DMS153 treated with DMSO at 0.1 percent for 48 hours (cell line): ENCODE results near the gene PARK7.

Experiments
- DNase-seq: peaks from one replicate; lab custom pipeline; 2025; ENCODE audit not compliant: unreplicated experiment; lab: John Stamatoyannopoulos, UW

The PARK7 gene

DNA sequence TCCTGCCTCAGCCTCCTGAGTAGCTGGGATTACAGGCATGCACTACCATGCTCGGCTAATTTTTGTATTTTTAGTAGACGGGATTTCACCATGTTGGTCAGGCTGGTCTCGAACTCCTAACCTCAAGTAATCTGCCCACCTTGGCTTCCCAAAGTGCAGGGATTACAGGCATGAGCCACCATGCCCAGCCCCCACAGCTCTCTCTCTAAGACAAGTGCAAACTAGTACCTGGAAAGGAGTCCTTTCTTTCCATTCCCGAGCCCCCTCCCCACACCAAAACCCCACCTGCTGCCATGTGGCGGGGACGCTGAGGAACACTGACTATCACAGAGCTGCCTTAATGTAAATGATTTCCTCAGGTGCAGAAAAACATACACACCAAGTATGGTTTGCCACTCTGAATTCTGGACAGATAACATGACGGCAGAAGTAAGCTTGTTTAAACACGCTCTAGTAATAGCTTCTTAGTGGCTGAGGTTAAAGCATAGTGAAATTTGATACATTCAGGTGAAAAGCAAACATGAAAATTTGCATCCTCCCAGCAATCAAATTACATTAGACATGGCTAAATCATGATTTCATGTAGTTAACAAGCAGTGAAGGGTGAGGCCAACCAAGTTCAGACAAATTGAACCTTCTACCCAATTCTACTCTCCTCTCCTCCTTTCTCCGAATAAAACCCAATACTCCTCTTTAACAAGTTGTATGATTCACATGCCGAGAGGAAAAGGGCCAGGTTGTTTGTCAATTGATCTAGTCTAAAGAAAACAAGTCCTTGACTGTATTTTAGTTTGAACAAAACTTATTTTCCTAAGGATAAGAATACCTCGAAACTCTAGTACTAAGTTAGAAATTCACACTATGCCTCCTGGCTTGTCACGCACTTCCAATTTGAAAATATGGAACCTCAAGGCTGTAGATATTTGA lies 44.8 kb downstream of the PARK7 start:
- DNase-seq, result peak; percentile 93

DNA sequence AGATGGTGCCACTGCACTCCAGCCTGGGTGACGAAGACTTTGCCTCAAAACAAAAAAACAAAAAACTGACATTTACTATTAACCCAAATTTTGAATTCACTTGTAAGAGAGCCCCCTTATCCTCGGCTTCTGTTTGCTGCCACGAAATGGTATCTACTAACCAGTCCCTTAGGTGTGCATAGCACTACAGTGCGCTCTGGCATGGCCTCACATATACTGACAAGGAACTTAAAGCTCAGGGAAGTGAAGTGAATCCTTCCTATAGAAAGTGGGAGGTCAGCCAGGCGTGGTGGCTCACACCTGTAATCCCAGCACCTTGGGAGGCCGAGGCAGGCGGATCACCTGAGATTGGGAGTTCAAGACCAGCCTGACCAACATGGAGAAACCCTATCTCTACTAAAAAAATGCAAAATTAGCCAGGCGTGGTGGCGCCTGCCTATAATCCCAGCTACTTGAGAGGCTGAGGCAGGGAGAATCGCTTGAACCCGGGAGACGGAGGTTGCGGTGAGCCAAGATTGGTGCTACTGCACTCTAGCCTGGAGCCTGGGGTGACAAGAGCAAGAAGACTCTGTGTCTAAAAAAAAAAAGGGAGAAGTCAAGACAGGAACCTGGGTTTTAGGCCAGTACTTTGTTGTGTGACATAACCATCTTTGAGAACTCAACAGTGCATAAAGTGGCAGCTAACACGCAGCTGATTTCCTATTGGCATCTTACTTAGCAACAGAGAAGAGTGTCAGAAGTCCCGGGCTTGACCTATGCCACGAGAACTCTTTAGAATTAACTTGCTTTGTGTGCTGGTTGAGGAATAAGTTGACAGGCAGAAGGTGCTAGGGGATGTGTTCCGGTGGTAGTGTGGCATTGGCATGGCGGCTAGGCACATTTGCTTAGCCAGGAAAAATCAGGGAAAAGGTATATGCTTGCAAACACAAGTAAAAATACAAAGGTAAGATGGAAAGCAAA lies 47.8 kb downstream of the PARK7 start:
- no peak for DNase-seq

DNA sequence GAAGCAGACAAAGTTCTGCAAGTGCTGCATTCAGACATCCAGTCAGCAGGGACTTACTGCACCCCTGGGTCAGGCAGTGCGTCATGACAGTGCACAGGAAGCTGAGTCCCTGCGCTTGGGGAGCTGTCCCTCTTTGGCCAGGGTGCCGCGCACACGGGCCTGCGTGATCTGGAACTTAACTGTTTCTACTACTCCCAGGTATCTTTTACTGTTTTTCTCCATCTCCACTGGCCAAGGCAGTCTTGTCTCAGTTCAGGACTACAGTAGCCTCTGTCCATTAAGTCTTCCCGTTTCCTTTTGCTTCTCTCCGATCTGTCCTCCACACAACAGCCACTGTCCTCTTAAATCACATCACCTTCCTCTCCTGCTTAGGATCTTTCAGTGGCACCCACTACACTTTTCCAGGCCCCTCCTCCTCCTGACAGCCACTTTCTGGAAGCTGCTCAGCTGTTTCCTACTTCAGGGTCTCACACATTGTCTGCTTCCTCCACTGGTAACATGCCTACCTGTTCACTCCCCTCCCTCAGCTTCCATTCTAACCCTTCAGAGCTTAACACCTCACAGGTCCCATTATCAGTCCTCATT lies 48.7 kb downstream of the PARK7 start:
- DNase-seq, result no peak

DNA sequence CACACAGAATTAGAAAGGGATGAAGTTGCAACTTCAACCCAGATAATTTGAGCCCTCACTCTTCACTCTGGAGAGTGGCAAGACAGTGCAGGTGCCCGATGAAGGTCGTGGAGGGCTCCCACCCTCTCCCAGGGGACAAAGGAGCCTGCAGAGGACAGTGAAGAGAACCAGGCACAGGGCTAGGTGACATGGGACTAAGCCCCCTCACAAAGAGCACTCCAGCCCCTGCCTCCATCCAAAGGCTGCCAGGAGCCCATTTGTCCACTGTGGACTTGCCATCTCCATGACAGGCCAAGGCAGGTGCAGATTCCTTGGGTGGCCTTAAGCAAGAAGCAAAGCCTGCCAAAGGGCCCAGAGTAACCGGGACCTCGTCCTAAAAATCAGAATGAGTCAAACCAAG lies 49.5 kb downstream of the PARK7 start:
- DNase-seq, result no peak

DNA sequence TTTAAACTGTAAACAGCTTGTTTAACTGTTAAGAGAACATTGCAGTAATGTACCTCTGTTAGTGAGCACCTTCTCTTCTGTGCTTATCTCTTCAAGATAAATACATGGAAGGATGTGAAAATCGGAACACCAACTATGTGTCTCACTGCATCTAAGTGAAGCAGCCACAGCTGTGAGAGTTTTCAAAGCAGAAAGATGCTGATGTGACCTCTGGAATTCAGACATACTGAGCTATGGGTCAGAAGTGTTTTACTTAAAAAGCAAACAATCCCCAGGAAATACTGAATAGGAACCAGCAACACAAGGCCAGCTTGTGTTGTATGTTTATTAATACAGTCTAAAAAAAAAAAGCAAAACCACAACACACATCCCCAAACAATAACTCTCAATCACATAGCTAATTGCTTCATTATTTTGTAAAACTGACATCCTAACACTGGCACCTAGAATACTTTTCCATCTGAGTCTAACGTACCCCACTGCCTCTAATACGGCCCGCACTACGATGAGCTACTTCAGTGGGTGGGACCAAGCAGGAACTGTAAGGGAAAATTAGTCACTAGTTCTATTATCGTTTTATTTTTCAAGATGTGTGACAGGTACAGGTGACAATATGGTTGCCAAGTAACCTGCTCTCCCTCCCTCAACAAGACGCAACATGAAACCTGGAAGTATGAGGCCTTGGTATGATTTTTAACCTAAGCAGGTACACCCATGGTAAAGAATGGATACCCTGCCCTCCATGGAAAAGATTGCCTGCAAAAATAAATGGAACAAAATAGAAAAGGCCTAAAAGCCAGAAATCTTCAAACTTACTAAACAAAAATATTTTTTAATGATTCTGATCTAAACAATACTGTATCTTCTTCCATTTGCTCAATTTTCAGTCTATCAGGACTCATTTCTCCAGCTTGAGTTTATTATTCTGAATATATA lies 50.7 kb downstream of the PARK7 start:
- DNase-seq, result no peak

DNA sequence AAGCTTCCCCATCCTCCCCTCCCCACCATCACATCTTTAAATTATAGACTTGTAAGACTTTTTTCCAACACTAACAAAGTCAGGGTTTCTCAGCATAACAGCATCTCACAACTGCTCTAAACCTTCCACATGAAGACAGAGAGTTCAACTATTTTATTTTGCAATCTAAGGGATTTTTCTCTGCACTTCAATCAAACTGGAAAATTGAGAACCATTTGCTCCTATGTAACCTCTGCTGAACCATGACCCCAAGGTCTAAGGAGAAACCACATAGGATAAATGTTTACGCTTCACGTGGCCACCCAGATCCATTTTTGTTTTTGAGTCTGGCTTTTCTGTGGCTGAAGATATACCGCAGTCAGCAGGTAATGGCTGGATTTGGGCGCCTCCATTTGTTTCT lies 51.4 kb downstream of the PARK7 start:
- DNase-seq, result no peak

DNA sequence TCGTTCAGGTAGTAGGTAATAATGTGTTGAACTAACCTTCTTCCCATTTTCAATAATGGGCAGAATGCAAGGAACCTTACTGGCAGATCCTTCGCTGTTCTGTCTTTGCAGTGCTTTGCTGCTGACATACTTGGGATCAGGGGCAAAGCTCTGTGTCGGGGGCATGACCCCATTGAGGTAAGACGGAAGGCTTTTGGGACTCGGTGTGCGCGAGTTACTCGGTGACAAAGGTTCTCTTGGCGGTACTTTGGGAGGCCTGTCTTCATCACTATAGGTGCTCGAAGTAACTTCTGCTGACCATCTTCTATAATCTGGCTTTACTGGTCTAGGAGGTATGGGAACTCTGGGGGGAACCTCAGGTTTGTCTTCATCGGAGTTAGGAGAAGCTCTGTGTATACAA lies 51.9 kb downstream of the PARK7 start:
- DNase-seq, result no peak

DNA sequence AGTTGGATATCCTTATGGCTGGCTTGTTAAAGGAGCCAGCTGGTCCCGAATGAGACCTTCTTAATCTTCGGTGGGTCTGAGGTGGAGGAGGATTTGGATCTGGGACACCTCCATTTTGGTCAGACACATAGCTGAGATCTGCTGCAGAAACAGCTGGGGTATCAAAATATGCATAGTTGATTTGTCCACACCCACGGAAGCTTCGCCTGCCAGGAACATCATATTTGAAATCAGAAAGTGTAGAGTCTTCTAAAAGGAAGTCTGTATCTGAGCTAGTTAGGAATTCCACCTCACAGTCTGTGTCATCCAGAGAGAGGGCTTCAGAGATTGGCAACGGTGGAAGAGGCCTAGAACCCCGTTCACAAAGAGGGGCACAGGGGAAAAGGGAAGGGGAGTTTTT lies 52.3 kb downstream of the PARK7 start:
- DNase-seq, result no peak

DNA sequence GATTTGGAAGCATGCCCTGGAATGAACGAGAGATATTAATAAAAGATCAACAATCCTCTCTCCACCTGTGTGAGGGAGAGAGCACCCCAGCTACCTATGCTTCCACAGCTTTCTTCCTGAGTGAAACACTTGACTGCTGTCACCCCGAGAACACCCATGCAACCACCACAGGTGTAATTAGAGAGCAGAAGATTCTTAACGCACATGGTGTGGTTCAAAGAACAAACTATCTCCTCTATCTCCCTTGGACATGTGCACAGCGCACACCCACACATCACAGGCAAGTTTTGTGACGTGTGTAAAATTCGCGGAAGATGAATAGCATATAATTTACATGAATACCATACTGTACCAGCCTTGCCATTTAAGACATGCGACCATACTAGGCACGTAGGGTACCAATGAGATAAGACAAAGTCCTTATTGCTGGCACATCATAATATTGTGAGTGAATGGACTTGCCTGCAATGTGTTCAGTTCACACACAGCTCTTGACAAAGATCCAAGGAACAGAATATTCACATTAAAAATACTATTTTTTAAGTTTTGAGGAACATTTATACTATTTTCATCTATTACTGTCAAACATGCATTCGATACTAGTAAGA lies 53.0 kb downstream of the PARK7 start:
- DNase-seq, result no peak

DNA sequence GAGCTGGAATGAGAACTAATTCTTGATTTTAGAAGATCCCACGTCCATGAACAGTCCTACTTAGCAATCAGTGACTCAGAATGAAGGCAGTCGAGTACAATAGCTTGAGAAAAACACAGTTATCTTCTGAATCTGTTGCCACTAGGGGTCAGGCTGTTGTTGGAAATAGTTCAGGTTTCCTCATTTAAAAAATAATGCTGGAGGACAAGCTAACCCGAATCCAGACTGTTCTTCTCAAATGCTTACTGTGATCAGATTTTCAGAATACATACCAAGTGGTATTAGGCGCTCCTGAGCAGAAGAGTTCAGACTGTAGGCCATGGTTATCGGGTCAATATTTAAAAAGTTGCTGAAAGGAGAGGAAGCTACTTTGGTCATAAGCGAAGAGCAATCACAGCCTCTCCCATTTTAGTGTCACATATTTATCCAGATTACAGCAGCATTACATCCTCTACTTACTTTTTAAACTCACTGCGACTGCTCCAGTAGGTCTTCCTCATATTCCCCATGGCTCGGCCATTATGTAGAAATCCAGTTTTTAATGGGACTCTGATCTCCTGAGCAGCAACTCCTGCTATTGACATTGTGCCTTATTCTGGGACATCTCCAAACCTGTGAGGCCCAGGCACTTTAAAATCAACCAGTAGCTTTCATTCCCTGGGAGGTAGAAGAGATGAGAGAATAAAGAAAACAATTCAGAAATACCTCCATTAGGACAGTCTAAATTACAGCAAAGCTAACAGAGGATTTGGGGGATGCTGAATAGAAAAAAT lies 53.7 kb downstream of the PARK7 start:
- peak; percentile 79 for DNase-seq

DNA sequence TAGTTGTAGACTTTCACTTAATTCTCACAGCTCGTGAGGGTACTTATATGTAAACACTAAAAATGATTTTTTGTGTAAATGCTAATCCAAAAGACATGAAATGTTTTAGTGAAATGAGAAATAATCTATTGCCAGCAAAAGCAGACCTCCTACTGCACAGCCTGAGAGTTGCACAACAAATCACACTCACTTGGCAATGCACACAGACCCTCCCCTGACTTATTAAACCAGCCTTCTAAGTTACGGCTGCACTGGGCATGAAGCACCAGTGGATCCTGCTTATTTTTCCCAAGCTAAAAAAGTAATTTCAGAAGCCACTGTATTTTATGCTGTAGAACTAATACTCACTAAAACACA lies 54.3 kb downstream of the PARK7 start:
- no peak for DNase-seq

DNA sequence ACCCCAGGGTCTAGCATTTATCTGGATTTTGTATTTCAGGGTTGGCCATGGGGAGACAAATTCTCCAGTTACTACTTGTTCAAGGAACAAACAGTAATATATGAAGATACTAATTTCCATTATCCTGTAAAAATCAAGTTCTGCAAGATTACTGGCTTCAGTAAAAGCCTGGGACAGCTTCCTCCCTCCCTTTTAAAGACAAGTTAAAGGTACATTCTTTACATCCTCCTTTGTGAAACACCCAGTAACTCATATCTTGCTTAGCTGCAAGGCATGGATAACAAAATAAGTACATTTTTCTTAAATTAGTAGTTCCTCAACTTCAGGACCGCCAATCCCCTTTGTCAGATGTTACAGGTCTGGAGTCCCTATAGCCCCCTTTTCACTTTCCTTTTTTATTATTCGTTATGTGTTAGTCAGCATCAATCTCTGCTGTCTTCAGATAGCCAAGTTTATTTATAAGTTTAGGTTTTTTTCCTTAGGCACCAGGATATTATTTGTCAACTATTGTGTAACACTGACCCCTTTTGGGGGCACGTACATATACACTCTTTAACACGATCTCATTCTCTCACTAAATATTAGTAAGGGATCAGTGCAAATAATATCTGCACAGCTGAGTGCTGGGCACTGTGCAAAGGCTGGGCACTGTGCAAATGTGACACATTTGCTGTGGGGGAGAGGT lies 54.8 kb downstream of the PARK7 start:
- no peak for DNase-seq

DNA sequence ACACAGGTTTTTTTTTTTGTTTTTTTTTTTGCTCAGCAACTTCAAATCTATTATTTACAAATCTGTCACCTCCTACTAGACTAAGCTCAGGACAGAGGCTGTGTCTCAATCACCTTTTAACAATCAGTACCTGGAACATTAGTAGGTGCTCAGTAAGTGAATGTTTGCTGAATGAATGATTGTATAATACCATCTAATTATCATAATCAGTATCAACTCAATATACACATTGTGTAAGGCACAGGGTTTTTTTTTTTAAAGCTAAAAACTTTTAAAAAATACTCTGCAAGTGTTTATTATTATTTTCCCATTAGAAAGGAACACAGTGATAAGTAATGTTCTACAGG lies 55.4 kb downstream of the PARK7 start:
- no peak for DNase-seq

DNA sequence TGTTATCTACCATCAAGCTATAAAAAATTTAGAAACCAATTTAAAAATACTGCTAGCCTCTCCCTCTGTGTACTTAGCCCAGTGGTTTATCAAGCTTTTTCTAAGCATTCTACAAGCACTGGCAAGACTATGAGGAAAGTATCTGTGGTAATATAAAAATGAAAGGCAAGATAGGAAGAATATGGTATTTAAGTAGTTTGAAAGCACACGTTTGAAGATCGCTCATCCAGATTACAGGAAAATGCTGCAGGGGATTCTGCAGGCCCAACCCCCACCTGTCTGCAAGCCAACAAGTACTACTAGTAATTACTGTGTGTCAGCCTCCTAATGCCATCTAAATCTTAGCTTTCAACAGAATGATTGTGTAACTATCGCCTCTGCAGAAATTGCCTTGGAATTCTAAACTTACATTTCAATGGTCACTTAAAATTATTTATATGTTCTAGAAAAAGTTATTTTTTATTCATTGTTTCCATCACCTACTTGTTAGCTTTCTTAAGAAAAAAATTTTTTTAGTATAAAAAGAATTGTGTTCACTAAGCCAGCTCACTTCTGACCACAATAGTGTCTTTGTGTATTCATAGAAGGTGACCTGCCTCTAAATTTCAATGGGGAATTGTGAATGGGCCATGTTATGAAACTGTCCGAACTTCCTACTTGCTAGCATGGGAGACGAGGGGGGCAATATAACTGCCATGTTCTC lies 56.1 kb downstream of the PARK7 start:
- no peak for DNase-seq

DNA sequence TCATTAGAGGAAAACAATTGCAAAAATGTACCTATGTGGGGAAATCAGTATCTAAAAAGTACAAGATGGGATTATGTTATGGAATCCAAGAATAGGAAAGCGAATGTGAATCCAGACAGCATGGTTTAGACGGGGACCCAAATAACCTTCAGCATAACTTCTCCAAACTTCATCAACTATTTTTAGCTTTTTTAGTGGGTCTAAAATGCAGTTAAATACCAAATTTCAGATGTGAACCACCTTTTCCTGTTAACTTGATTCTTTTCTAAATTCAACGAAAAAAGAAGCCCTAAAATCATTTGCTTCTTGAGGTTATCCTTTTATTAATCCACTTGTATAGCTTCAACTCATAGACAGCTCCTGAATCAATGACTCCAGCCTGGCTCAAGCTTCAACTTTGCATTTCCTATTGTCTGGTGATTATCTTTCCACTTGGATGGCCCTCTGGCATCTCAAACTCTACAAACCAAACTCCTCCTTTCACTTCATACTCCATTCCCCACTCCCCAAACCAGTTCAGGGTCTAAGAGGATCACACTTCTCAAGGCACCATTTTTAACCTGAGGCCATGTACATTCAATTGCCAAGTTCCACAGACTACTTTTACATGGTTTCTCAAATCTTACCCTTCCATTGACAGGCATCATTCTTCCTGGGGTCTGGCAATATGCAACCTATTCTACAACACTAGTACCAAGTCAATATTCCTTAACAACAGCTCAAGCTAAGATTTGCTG lies 57.1 kb downstream of the PARK7 start:
- DNase-seq, result no peak

DNA sequence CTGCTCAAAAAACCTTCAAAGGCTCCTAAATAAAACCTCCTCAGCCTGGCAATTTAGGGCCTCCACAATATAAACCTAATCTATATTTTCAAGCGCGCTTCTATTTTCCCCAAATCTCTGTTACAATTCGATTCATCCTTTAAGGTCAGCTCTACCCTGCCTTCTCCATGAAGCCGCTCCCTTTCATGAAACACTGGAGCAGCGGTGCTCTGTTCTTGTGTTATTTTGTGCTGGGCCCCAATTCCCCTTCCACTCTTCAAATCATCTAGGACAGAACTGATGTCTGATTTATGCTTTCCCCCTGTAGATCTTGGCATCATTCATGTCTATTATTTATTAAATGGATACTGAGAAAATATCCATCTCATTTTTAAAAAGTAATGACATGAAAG lies 57.7 kb downstream of the PARK7 start:
- no peak for DNase-seq

DNA sequence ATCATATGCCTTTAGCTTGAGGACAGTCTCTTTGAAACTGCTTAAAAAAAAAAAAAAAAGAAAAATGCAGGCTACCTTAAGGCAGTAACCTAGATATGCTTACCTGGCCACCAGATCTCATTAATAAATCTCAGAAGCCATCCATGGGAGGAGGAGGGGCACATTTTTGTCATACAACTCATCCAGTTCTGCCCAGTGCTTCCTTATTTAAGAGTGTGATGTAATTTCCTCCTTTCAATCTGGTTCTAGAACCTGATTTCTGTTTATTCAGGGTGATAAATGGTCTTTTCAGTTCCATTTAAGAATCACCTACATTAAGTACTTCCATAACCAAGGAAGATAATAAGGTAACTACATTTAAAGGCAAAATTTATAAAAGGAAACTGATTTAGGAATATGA lies 58.5 kb downstream of the PARK7 start:
- DNase-seq, result peak; percentile 51
